OCI-LY1 (cell line): ENCODE data around the gene SIK3.

Source experiments
- EZH2 ChIP-seq: fragments of 200-600 bp; sonication (generic), shearing (Covaris generic); IDR thresholded peaks from 2 replicates; pipeline ENCODE4 v1.8.0; 2017; ENCODE audit warnings: borderline replicate concordance, mixed run types, mild to moderate bottlenecking, antibody characterized with exemption, low read length, moderate library complexity, mixed read lengths
- TF ChIP-seq, protein P1 (sequence below): fragments of 200-600 bp; sonication (generic), shearing (Covaris generic); IDR thresholded peaks from 2 replicates; pipeline ENCODE4 v1.5.1; 2017; ENCODE audit warnings: mild to moderate bottlenecking, antibody characterized with exemption, low read length, moderate library complexity, mixed read lengths

DNA sequence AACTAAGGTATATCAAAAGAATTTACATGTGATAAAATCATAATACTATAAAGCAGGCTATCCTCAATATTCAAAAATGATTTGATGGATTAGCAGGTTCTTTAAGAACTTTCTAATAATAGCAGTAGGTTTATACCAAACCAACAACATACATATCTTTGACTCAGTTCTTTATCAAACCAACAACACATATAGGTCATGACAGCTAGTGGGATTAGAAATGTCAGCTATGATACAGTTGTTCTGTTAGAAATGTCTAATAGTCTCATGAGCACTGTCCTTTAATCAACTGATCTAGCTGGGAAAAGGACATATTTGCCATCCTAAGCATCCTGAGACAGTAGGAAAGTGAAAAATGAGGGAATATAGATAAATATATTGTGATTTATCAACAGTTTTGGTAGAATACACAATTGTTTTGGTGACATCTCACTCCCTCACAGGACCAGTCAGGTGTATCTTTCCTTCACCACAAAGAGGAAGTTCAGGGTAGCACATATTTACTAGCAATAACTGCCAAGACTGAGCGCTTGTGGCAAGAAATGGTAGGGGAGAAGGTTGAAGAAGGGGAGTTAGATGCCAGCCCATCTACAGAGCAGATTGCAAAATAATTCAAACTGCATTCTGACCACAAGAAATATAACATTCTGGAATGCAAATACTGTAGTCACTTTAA lies 170.0 kb downstream of the SIK3 start:
- TF ChIP-seq, protein P1, sequence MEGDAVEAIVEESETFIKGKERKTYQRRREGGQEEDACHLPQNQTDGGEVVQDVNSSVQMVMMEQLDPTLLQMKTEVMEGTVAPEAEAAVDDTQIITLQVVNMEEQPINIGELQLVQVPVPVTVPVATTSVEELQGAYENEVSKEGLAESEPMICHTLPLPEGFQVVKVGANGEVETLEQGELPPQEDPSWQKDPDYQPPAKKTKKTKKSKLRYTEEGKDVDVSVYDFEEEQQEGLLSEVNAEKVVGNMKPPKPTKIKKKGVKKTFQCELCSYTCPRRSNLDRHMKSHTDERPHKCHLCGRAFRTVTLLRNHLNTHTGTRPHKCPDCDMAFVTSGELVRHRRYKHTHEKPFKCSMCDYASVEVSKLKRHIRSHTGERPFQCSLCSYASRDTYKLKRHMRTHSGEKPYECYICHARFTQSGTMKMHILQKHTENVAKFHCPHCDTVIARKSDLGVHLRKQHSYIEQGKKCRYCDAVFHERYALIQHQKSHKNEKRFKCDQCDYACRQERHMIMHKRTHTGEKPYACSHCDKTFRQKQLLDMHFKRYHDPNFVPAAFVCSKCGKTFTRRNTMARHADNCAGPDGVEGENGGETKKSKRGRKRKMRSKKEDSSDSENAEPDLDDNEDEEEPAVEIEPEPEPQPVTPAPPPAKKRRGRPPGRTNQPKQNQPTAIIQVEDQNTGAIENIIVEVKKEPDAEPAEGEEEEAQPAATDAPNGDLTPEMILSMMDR: no peak
- no peak for TF ChIP-seq EZH2
